Heart left ventricle (tissue), 16 donors: ENCODE results near the gene GIMAP6. TPM values are rescaled to one million over a fixed set of nuclear protein-coding genes. Genes with fewer than 3 reads are reported as not detected.

Experiments
- ATAC-seq, 4 donors: fragments of 200-7000 bp; cut with Tn5 transposase; one replicate each; pipeline ENCODE4 v1.9.1; 2020 to 2022; ENCODE audit warnings: moderate library complexity in 4 of 4, mild to moderate bottlenecking in 3 of 4, moderate number of reproducible peaks in 1 of 4
- DNase-seq, 5 donors: peaks; one replicate each; pipeline ENCODE4 v3.0.0-alpha.2; 2020
- H3K27ac ChIP-seq, 12 donors: fragments of 200-600 bp; sonication (generic) in 4 of 12; one replicate each; pipeline versions ENCODE4 v1.5.0 to v1.8.0; 2016 to 2022; ENCODE audit warnings: mild to moderate bottlenecking in 2 of 12
- H3K27me3 ChIP-seq, 9 donors: fragments of 200-600 bp; sonication (generic) in 2 of 9; one replicate each; pipeline versions ENCODE4 v1.5.1 to v1.8.0; 2016 to 2022; ENCODE audit warnings: mild to moderate bottlenecking in 3 of 9
- H3K36me3 ChIP-seq, 9 donors: fragments of 200-600 bp; sonication (generic) in 2 of 9; one replicate each; pipeline versions ENCODE4 v1.5.0 to v1.8.0; 2018 to 2022; ENCODE audit warnings: mild to moderate bottlenecking in 2 of 9
- H3K4me1 ChIP-seq, 12 donors: fragments of 200-600 bp; sonication (generic) in 4 of 12; one replicate each; pipeline versions ENCODE4 v1.5.0 to v1.8.0; 2016 to 2022; ENCODE audit warnings: mild to moderate bottlenecking in 3 of 12
- H3K4me3 ChIP-seq, 12 donors: fragments of 200-600 bp; sonication (generic) in 4 of 12; one replicate each; pipeline versions ENCODE4 v1.5.0 to v1.8.0; 2017 to 2022; ENCODE audit warnings: mild to moderate bottlenecking in 9 of 12, moderate library complexity in 4 of 12
- H3K9me3 ChIP-seq, 12 donors: fragments of 200-600 bp; sonication (generic) in 4 of 12; one replicate each; pipeline versions ENCODE4 v1.5.0 to v1.8.0; 2016 to 2022; ENCODE audit warnings: mild to moderate bottlenecking in 1 of 12
- CTCF ChIP-seq, 12 donors: fragments of 200-600 bp; sonication (generic) in 4 of 12; IDR thresholded peaks; one replicate each; pipeline versions ENCODE4 v1.5.0 to v1.8.0; 2018 to 2022; ENCODE audit warnings: antibody characterized with exemption in 12 of 12, mild to moderate bottlenecking in 5 of 12
- POLR2A ChIP-seq, 2 donors: fragments of 450-650 bp; IDR thresholded peaks; one replicate each; pipeline ENCODE4 v1.6.1; 2017; ENCODE audit warnings: antibody characterized with exemption in 2 of 2, mild to moderate bottlenecking in 2 of 2, moderate library complexity in 2 of 2
- WGBS, 4 donors: extraction: QIAGEN DNeasy Blood & Tissue Kit in 2 of 4; methylation state at CpG; one replicate each; pipeline versions ENCODE4 v1.1.5 to v1.1.7; 2013 to 2018; 5-methylcytosine and 5-hydroxymethylcytosine counted together
- intact Hi-C, 10 donors: fragments of 100-400 bp; cut with DNase I; formaldehyde crosslinking; loops; one replicate each; pipeline versions ENCODE4 v1.11.1 to v1.14.2; 2022
- polyA plus RNA-seq, 2 donors: library from polyadenylated mRNA; stranded (reverse); fragments of 200-250 nt; gene quantifications; one replicate each; pipeline ENCODE4 v1.2.3, GENCODE V29; 2013
- total RNA-seq, 9 donors: library from RNA; depleted of rRNA in 2 of 9; stranded (reverse); fragments of >200 nt in 2 of 9; fragmentation: NEBNext Ultra II Directional in 3 of 9; extraction: Animal tissue kit (Norgen Biotek cat#: 25700) in 3 of 9; gene quantifications; one replicate each; pipeline versions ENCODE4 v1.1.0 to v1.2.4, GENCODE V29; 2016 to 2023
- donor health status: ischemic (EF 13 %, LVEDD 7.1; RV severe dilation, severe dysfunction).
- donor health status: healthy with polysubstance abuse.
- donor health status: DM: no; HTN: yes; CAD: no.
- donor health status: DM: no; HTN: no; CAD: no.
- donor health status: ischemic (EF 25% LVEDD 6.9; RV normal size, moderate dysfunction).
- donor health status: ischemic (EF 25% LVEDD 5.7; RV mildly dilated, moderate dysfunction).
- donor health status: healthy.
- donor health status: DM: yes; HTN: yes; CAD: no.
- donor health status: ischemic (EF 35%, LVEDD 5.7; RV mildly dilated, moderate dysfunction).
- donor health status: nonischemic (EF 11% LVEDD 7.7; RV severe dilation, severe dysfunction).
- donor health status: DM: yes; HTN: yes; CAD: no.
- donor health status: PGD.
- donor health status: ischemic (EF 29% LVEDD 5.4; RV normal size, mild dysfunction).
- donor health status: nonischemic (EF 23%, LVEDD 6.1; RV moderate dilation, normal function).

GIMAP6 gene
- total and polyA plus RNA-seq, 11 donors, result 13.8 to 52.7 (median 24.4) TPM

- intact Hi-C loops, result no loop called here
- TF ChIP-seq POLR2A (IDR thresholded peaks at IDR 0.05) (no peak), CTCF (IDR thresholded peaks at IDR 0.05) (no peak)
- Histone ChIP-seq H3K27me3 (no peaks in the 10 kb centered on the region), H3K4me1 (peaks cover 0 to 28% (median 0%) of the 10 kb centered on the region in 12 donors), H3K4me3 (no peak overlapping the region), H3K9me3 (peaks cover 0 to 16% (median 7%) of the 10 kb centered on the region in 12 donors), H3K36me3 (no peaks in the 10 kb centered on the region), H3K27ac (no peak overlapping the region)
- ATAC-seq (no peak), DNase-seq (no peak)
- WGBS, 4 donors, result 87 to 95% (median 91%) methylated on average over 4 of the region's 4 CpGs
Measured at GRCh38 chr7:150660939-150661613, 28.9 kb upstream of the GIMAP6 start.

- H3K4me1 ChIP-seq, result no peaks in the 10 kb centered on the region
- no peak overlapping the region for H3K27ac ChIP-seq
- no peak for DNase-seq
- H3K27me3 ChIP-seq, result no peaks in the 10 kb centered on the region
- H3K4me3 ChIP-seq, result no peak overlapping the region
- ATAC-seq, result no peak
- TF ChIP-seq POLR2A (IDR thresholded peaks at IDR 0.05), result no peak
- no peak for TF ChIP-seq CTCF (IDR thresholded peaks at IDR 0.05)
- 58 to 71% (median 67%) methylated on average over 3 of the region's 3 CpGs for WGBS, 4 donors
- H3K9me3 ChIP-seq, result peaks cover 0 to 16% (median 7%) of the 10 kb centered on the region in 12 donors
- H3K36me3 ChIP-seq, result no peaks in the 10 kb centered on the region
- intact Hi-C loops, result no loop called here
Measured at GRCh38 chr7:150657526-150657925, 25.3 kb upstream of the GIMAP6 start.

- ATAC-seq (no peak), DNase-seq (no peak)
- no peaks in the 10 kb centered on the region for H3K27me3 ChIP-seq
- H3K36me3 ChIP-seq, result no peaks in the 10 kb centered on the region
- 76 to 89% (median 85%) methylated on average over 5 of the region's 5 CpGs for WGBS, 4 donors
- no peak overlapping the region for H3K4me3 ChIP-seq
- H3K27ac ChIP-seq, result no peak overlapping the region
- intact Hi-C loops, result no loop called here
- H3K4me1 ChIP-seq, result no peaks in the 10 kb centered on the region
- TF ChIP-seq CTCF (IDR thresholded peaks at IDR 0.05) (no peak), POLR2A (IDR thresholded peaks at IDR 0.05) (no peak)
- H3K9me3 ChIP-seq, result peaks cover 0 to 16% (median 7%) of the 10 kb centered on the region in 12 donors
Measured at GRCh38 chr7:150656047-150656446, 23.9 kb upstream of the GIMAP6 start.

- H3K27ac ChIP-seq, result no peak overlapping the region
- H3K4me3 ChIP-seq, result no peak overlapping the region
- H3K36me3 ChIP-seq, result no peaks in the 10 kb centered on the region
- no peaks in the 10 kb centered on the region for H3K27me3 ChIP-seq
- DNase-seq (no peak), ATAC-seq (no peak)
- H3K4me1 ChIP-seq, result no peaks in the 10 kb centered on the region
- intact Hi-C loops, result no loop called here
- H3K9me3 ChIP-seq, result peaks cover 0 to 16% (median 7%) of the 10 kb centered on the region in 12 donors
- WGBS, 4 donors, result 81 to 86% (median 83%) methylated on average over 2 of the region's 2 CpGs
- TF ChIP-seq CTCF (IDR thresholded peaks at IDR 0.05) (no peak), POLR2A (IDR thresholded peaks at IDR 0.05) (no peak)
Measured at GRCh38 chr7:150654692-150655091, 22.5 kb upstream of the GIMAP6 start.
